ENCODE results near the gene NUMB.

NUMB gene

DNA sequence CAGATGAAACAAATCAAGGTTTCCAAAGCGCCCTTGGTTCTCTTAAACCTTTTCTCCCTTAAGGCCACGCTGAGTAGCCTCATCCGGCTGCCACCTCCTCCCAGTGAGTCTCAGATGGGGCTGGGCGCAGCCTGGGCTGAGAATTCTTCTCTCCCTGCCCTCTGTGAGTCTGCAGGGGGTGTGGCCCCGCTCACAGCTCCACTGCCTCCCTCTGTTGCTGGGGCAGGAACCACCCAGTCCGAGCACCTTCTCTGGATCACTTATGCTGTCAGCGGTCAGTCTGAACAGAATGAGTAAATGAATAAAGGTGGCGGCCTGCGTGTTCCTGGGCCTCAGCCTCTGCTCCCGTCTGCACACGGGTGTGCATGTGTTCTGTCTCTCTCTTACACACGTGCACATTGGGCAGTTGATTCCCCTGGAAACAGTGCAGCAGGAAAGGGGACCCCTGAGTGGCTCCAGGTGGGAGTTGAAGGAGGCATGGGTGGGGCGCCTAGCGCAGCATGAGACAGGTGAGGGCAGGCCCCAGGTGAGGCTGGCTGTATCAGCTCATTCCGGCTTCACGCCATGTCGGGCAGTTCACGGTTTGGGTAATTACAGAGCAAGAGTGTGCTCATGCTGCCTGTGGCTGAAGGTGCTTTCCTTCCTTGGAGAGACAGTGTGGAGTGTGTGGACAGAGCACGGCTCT is 216.7 kb downstream of the NUMB start:
- no peak for DNase-seq

DNA sequence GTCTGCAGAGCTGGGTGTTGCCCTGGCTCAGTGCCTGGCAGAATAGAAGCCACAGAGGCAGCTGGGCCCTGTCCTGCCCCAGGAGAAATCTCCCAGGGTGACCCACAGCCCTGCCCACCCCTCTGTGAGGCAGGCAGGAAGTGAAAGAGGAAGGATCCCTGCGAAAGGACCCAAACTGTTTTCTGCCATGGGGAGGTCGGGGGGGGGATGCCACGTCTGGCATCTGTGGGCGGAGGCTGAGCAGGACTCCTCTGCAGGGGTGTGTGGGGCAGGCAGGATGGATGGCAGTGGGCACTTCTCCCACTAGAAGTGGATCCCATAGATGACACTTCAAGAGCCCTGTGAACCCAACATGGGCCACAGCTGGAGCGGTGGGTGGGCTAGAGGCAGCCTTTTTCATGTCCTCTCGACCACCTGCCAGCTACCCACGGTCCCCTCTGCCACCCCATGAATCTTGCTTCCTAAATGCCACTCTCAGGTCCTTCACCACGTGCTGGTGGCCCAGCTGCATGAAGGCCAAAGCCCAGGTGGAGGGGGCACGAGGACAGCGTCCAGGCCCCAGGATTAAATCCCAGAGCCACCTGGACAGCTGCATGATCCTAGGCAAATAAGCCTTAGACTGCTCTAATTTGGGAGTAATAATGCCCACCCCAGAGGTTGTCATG is 217.4 kb downstream of the NUMB start:
- DNase-seq, result no peak

DNA sequence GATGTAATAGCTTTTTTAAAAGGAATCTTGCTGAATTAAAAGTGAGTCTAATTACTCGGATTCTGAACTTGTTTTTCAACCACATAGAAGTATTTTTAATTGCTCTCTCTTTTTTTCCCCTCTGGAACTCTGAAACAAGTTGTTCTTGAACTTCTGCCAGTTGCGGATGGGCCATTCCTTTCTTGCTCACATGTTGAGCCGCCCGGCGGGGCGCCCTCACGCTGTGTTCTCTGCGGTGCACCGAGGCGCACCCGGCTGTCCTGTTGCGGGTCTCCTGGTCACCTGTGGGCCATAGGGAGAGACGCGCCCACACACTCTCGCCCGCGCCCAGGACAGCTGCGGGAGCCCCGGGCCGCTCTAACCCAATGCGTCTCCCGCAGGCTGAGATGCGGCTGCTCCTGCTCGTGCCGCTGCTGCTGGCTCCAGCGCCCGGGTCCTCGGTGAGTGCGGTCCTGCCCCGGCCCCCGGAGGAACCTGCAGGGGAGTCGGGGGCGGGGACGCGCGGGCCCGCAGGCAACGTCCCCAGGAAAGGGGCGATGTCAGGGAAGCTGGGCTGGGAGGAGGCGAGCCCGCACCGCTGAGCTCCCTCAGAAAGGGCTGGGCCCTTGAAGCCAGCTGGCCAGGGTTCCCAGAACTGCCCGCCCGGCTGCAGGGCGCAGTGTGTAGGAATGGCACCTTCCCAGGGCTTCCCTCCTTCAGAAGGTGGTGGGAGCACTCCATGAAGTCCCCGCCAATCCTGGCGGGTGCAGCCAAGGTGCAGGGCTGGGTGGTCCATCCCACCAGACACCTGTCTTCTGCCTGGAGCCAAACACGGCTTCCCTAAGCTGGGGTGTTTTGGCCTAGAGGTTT is 218.7 kb downstream of the NUMB start:
- DNase-seq, result no peak

DNA sequence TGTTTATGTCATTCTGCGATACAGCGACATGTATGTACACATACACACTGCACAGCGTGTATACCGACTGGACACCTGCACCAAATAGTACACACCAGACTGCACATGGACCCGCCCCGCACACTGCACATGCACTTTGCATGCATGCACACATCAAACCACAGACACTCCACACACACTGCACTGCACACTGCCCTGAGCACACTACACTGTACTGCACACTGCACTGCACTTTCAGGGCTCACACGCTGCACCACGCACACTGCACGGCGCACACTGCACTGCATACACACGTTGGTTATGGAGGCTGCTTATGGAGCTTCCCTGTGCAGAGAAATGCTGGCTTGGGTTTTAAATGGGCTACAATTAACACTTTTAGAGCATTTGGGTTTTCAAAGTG is 219.4 kb downstream of the NUMB start:
- DNase-seq, result no peak

DNA sequence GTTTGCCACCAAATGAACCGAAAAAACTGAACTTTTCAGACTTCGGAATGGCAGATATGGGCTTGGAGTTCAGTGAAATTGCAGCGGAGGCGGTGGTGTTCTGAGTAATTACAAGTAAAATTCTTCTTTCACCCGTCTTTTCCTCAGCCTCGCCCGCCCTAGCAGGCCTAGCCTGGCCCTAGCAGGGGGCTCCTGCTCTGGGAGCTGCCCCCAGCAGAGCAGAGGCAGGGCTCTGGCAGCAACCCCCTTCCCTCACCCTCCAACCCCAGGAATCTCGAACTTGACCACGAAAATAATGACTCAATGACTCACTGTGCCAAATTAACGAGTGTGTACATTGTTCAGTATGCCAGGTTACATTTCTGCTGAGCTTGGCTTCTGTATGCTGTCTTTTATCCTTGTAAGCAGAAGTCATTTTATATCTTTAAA is 219.9 kb downstream of the NUMB start:
- DNase-seq, result no peak

DNA sequence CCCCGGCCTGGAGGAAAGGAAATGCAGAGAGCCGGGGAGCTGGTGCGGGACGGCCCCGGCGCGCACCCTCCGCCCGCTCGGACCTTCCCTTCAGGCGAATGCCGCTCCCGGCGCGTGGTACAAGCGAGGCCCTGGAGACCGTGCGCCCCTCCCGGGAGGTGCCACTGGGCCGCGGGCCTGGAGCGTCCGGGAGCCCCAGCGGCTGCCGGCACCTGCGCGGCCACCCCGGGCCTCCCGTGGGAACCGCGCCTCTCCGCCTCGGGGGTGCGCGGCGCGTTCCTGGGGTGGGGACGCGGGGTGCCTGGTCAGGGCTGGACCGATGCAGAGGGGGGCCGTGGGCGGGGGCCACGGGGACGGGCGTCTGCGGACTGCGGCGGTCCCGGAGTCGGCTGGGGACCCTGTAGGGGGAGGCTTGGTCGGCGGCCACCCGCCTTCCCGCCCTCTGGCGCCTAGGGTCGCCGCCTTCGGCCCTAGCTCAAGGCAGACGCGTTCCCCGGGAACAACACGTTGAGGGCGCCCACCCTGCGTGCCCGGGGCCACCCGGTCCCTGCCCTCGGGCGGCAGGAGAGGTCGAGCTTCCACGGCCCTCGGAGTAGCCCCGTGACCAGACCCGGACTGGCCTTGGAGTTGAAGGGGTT is 220.4 kb downstream of the NUMB start:
- no peak for DNase-seq

DNA sequence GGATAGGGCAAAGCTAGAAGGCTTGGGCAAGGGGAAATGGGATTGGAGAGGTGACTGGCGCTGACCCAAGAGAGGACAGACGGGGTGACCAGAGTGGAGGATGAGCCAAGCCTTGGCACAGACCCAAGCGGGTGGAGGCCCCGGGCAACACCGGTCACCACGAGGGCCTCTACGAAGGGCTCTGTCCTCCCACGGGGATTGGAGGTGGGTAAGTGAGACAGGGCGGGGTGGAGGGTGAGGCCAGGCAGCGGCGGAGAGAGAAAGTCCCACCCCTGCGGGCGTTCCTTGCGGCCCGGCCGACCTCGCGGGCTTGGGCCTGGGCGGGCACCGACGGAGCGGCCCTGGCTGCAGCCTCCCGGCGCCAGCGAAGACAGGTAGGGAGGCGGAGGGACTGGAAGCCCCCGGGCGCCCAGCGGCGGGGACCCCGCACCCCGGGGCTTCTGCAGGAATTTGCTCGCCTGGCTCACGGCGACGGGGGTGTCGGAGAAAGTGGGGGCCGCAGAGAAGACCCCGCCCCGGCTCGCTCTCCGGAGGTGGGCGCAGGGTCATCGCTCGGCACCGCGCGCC is 221.0 kb downstream of the NUMB start, which contains the start of gene PAPLN:
TSS of gene PAPLN (plus strand) at position 288 of the 567 bp plus-strand sequence. CDS start 2,273 bp downstream, outside the sequence.
- no peak for DNase-seq

DNA sequence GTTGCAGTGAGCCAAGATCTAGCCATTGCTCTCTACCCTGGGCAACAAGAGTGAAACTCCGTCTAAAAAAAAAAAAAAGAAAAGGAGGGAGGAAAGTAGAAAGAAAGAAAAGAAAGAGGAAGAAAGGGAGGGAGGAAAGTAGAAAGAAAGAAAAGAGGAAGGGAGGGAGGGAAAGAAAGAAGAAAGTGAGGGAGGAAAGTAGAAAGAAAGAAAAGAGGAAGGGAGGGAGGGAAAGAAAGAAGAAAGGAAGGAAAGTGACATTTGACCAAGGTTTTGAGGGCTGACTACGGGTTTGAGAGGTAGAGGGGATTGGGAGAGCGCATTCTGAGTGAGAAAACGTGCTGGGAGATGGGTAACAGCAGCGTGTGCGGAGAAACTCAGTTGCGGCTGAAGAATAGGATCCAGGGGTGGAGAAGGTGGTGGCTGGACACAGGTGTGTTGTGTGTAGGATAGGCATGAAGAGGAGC is 221.6 kb downstream of the NUMB start:
- no peak for DNase-seq

DNA sequence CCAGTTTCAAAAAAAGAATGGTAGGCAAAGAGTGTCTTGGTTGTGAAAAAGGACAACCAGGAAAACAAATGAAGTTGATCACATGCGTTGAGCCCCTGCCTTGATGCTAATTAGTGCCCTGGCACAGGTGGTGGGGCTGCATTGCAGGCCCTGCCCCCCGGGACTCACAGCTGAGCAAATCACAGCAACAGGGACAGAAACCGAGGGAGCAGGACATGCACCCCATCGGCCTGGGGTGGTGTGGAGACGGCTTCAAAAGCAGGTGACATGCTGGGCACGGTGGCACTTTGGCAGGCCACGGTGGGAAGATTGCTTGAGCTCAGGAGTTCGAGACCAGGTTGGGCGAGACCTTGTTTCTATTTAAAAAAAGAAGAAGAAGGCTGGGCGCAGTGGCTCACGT is 222.2 kb downstream of the NUMB start:
- DNase-seq, result no peak

DNA sequence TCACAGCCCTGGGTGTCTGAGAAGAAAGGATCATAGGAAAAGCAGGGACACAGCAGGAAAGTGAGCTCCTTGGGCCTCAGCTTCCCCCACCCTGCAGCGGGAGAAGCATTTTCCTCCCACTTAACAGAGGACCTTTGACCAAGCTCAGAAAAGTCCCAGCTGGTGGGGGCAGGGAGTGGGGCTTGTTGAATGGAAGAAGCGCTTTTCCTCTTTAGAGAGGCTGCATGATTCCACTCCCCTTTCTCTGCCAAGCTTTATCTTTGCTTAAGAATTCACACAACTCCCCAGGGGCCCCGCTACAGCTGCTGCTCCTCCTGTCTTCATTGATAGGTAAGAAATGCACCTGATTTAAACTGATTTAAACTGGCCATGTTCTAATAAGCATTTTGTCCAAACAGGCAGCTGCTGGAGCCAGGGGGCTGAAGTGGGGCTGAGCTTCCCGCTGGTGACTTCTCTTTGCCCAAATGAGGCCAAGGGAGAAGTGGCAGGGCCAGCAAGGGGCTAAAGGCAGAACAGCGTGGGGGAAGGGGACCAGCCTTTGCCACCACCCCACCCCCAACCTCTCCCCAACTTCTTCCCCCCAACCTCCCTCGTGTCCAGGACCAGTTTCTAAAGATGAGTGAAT is 222.7 kb downstream of the NUMB start:
- DNase-seq, result no peak

DNA sequence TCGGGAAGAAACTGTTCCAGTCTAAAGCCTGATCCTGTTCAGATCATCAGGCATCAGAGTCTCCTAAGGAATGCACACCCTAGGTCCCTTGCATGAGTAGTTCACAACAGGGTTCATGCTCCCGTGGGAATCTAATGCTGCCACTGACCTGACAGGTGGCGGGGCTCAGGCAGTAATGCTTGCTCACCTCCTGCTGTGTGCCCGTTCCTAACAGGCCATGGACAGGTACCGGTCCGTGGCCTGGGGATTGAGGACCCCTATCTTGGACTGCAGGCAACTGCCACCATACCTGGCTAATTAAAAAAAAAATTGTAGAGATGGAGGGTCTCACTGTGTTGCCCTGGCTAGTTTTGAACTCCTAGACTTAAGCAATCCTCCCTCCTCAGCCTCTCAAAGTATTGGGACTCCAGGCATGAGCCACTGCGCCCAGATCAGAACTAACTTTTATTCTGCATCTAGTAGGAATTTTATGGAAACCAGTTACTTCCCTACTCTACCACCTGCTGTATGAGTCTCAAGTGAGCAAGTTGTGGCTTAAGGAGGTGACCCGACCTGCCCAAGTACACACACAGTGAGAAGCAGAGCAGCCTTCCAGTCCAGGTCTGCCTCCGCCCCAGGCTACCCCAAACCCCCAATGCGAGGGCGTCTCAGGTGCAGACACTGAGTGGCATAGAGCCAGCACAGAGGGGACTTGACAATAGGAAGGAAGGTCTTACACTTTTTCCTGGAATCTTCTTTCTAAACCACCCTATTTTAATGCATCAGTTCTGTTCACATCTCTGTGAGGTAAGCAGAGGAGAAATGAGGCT is 223.6 kb downstream of the NUMB start:
- no peak for DNase-seq

DNA sequence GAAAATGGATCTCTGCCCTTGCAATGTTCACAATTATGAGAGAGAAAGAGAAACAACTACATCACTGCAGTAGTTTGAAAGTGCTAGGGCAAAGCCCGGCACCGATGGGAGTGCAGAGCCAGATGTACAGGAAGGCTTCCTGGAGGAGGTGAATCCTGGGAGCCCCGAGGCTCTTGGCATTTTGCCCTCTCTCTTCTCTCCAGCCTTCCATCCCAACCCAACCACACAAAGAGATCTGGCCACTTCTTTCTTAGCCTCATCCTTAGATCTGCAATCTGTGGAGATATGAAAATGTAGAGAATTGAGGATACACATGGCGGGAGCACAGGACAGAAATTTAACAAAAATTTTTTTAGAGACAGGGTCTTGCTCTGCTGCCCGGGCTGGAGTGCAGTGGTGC is 224.3 kb downstream of the NUMB start:
- no peak for DNase-seq

DNA sequence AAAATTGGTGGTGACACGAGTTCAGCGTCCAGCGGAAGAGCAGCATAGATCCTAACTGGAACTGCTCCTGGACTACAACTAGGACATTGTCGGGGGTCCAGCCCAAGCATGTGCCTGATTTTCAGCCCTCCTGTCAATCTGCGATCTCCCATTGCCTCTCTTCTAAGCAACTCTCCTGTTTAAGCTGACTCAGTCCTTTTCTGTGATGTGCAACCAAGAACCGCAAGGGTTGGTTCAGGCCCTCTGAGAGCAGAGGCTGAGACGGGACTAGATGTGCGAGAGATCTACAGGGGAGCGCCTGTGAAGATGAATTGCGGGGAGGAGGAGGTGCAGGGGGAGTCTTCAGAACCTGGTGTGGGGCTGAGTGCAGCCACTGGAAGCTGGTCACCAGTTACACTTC is 224.8 kb downstream of the NUMB start:
- DNase-seq, result no peak

DNA sequence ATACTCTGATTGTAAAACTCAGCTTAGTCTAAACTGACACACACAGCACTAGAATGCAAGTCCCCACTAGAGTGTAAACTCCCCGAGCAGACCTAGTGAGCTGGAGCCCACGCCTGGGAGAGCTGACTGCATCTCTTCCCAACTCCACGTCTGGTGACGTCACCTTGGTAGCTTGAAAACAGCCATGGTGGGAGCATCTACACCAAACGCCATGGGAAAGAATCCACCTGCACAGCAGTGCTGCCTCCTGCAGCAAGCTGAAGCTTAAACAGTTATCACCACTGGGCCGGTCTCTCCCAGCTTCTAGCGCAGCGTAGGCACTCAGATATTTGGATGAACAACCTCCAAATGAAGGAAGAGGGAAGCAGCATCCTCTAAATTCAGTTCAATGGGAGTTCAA is 225.4 kb downstream of the NUMB start:
- DNase-seq, result no peak

DNA sequence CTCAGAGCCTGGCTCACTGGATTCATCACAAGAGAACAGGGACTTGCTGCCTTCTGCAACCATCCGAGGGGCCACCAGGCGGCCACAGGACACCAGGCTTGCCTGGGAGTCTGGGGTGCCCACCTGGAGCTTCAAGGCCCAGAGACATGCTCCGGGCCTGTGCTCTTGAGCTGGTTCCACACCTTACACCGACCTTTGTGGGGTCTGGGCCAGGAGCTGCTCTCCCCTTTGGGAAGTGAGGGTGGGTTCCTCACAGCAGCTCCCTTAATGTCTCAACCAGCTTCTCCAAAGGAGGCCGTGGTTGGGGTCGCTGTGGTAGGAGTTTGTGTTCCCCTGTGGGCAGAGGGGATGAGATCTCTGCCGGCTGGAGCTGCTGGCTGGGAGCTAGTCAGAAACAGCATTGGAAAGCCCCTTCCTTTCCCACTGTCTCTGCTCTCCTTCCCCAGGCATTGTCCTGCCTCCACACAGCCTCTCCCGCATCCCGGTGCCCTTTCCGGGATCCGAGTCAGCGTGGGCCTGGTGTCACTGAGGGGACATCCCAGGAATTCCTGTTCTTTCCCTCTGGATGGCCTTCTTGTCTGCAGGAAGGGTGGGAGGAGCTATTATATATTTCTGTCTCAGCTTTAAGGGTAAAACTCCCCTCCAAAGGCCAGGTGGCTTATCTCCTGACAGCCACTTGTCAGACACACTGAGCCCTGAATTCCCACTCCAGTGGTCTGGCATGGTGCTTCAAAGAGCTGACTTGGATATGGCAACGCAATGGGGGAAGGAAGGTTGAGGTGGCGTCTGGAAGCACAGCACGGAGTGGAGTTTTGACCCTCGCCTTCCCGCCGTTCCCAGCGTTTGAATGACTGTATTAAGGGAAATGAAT is 226.1 kb downstream of the NUMB start:
- DNase-seq, result no peak

DNA sequence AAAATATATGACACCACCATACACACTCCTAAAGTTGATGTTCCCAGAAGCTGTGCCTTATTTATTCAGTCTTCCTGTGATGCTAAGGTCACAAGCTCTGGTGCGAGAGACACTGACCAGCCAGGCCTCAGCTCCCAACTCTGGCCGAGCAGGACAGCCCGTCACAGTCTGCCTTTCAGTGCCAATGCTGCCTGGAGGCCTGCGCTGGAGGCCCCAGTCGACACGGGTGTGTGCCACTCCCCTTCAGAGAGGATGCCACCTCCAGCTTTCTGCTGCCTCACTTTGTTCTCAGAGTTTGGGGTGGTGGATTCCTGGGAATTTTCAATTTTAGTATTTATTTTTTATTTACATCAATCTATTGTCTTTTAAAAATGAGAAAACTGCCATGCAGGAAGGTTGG is 228.3 kb downstream of the NUMB start:
- DNase-seq, result no peak

DNA sequence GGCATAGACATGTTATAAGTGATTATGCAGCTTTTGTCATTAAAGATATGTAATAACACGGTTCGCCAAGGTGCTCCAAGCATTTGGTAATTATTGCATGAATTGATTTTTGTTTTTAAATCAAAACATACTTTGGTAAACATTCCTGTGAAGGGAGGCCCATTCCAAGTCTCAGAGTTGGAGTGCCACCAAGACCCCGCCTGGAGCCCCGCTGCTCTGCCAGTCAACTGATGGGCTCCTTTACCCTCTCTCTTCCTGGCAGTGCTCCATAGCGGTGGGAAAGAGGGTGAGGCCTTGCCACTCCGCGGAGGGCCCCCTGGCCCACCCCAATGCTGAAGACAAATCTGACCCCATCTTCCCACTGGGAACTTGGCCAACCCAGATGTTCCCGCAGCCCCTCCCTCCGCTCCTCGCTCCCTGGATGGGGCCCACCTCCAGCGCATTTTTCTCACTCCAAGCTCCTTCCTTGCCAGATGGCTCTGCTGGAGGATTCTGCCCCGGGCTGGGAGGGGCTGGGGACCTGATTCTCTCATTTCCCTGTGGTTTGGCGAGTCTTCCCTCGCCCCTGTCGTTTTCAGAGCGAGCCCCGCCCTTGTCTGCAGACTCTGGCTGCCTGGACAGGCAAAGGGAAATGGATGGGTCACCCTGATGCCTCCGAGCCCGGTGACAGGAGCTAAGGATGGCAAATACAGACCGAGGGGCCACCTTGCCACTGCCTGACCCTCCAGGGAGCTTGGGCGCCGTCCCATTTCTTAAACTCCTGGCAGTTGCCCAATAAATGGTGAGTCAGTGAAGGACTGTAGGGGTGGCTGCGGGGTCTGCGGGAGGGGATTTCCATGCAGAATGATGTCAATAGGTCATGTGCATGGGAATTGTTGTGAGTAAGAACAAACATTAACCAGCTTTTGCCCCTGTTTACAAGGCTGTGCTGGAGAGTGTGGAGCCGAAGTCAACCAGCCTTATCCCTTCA is 230.2 kb downstream of the NUMB start:
- DNase-seq, result no peak

DNA sequence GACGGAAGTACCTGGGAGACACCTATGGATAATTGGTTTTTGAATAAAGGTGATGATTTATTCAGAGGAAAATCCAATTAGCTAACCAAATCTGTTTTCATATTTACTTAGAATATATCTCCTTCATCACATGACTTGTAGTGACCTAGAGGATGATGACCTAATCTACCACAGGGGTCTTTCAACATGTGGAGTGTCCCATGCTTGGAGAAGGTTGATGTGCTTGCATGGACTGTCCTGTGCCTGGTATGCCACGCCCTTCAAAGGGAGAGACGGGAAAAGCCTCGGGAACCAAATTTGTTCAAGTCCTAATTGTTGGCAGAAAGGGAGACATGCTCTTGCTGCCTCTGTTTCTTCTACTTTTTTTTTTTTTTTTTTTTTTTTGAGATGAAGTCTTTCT is 232.8 kb downstream of the NUMB start:
- DNase-seq, result no peak
